GM08714 (cell line): ENCODE data around the gene RING1.
"Not testable (repeated sequence)": the region's sequence is repeated elsewhere in the genome, so short reads cannot be mapped to it uniquely, and the experiment has no call there.

ENCODE experiments used
- H3K4me3 ChIP-seq: fragments of 200-500 bp; sonication (Bioruptor generic); 2 replicates; pipeline ENCODE4 v1.5.1; 2014; ENCODE audit warnings: mild to moderate bottlenecking, low read length, inconsistent platforms
- ZNF274 ChIP-seq: IDR thresholded peaks from 2 replicates; pipeline ENCODE4 v1.6.1; 2012; ENCODE audit warnings: mild to moderate bottlenecking, low read depth, low read length

RING1 gene

DNA sequence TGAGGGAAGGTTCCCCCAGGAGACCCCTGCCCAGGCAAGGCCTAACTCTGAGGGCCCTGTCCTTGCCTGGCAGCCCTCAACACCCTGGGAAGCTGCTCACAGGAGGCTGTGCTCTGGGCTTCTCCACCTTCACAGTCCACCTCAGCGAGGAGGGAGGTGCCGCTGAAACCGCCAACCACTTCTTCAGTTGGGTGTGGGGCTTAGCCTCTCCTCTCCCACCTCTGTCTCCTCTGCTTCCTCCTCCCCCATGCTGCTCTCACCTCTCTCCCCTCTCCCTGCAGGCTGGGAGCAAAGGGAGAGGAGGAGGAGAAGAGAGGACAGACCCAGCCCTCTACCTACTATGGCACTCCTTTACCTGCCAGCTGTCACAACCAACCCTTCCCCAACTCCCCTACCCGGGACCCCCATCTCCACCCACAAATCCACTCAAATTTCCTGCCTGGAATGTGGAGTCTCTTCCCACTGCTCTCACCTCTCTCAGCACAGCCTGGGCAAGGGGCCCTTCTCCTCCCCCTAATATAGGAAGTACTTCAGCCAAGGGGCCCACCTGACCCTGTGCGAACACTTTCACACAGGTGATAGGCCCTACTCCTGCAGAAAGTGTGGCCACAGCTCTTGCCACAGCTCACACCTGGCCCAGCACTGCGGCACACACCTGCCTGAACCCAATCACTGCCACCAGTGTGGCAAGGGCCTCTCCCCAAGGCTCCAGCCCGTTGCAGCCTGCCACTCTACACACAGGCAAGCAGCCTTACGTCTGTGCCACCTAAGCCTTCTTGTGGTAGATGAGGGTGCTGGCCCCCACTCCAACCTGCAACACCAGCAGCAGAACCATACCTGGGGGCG is 7.2 kb downstream of the RING1 start:
- H3K4me3 ChIP-seq = no peak overlapping the region
- TF ChIP-seq ZNF274 = no peak

DNA sequence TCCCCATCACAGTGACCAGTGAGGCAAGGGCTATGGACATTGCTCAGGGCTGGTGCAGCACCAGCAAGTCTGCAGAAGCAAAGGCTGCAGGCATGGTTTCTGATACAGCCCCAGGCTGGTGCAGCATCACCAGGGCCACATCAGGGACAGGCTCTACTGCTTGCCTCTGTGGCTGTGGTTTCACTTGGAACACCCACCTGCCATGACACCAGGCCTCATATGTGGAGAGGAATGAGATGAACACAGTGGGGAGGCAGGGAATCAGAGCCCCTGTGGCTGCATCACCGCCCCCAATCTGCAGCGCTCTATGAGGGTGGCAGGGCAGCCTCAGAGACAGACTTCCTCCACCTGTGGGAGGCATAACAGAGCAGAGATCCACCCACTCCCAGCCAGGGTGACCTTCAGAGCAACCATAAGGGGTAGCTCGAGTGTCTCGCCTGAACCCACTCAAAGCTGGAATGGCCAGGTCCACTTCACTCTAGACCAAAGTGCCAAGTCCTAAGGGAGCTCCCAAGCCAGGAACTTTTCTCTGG is 7.9 kb downstream of the RING1 start:
- H3K4me3 ChIP-seq = no peak overlapping the region
- no peak for TF ChIP-seq ZNF274

DNA sequence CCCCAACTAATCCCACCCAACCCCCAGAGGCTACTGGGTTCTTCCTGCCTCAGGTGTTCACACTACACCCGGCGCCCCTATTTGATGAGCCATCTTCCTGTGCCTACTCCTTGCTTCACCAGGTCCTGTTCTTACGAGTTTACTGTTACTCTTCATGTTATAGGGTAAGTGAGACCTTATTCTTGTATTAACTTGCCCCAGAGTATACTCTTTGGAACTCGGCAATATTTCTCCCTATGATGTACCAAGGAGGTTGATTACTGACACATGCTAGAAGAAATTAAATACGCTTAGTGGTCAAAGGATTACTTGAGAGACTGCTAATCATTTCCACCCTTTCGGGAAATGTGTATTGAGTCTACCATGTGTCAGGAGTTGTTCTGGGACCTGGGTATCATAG is 8.9 kb downstream of the RING1 start:
- H3K4me3 ChIP-seq = no peak overlapping the region
- TF ChIP-seq ZNF274 = no peak

DNA sequence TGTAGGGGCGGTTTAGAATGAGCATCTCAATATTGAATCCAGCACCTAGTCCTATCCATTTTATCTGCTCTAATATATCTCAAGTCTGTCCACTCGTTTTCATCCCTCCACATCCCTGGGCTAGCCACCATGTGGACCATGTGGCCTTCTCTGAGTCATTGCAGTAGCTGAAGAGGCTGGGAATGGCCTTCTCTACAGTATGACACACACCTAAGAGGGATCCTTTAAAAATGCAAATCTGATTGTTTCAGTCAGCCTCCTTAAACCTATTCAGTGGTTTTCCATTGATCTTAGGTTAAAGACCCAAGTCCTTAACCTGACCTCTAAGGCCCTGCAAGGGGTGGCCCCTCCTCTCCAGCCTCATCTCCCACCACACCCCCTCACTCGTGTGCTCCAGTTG is 9.4 kb downstream of the RING1 start:
- no peak for TF ChIP-seq ZNF274
- no peak overlapping the region for H3K4me3 ChIP-seq

DNA sequence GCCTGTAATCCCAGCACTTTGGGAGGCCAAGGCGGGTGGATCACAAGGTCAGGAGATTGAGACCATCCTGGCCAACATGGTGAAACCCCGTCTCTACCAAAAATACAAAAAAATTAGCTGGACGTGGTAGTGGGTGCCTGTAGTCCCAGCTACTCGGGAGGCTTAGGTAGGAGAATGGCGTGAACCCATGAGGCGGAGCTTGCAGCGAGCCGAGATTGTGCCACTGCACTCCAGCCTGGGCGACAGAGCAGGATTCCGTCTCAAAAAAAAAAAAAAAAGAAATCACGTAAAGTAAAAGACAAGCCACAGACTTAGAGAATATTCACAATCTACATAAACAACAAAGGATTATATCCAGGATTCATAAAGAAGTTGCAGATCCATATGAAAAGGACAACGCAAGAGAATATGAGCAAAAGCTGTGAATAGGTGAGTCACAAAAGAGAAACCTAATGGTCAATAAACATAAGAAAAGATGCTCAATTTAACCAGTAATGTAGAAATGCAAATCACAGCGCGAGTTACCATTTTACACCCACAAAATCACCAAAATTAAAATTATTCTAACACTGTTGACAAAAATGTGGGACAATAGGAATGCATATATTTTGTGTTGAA is 18.3 kb downstream of the RING1 start:
- not testable (repeated sequence) for H3K4me3 ChIP-seq

DNA sequence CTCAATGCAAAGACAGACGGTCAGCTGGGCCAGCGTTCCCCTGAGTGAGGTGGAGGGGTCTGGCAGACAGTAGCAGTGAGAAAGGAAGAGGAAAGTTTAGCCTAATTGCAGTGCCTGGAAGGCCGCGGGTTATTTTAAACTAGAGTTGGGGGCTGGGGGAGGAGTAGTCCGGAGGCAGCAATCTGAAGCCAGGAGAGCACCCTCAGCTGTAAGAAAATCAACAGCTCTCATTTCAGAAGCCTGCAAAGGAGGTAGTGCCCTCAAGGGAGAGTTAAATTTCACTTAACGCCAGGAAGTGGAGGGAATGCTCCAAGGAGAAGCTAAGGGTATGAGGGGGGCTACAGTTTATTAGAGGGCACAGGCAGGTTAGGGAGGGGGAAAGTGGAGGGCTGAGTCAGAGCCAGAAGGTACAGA is 26.9 kb downstream of the RING1 start:
- H3K4me3 ChIP-seq = no peak overlapping the region
- no peak for TF ChIP-seq ZNF274

DNA sequence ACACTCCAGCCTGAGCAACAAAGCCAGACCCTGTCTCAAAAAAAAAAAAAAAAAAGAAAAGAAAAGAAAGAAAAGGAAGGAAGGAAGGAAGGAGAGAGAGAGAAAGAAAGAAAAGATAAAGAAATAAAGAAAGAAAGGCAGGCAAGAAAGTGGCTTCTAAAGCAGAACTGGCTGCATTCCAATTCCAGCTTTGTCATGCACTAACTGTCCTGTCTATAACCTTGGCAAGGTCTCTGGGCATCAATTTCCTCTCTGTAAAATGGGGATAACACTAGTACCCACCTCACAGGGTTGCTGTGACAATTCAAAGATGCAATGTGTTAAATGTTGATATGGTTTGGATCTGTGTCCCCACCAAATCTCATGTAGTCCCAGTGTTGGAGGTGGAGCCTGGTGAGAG is 28.0 kb downstream of the RING1 start:
- no peak overlapping the region for H3K4me3 ChIP-seq
- no peak for TF ChIP-seq ZNF274

DNA sequence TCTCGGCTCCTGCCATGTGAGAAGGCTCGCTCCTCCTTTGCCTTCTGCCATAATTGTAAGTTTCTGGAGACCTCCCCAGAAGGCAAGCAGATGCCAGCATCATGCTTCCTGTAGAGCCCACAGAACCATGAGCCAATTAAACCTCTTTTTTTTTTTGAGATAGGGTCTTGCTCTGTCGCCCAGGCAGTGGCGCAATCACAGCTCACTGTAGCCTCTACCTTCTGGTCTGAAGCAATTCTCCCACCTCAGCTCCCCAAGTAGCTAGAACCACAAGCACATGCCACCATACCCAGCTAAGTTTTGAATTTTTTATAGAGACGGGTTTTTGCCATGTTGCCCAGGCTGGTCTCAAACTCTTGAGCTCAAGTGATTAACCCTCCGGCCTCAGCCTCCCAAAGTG is 28.6 kb downstream of the RING1 start:
- H3K4me3 ChIP-seq = no peak overlapping the region
- TF ChIP-seq ZNF274 = no peak

DNA sequence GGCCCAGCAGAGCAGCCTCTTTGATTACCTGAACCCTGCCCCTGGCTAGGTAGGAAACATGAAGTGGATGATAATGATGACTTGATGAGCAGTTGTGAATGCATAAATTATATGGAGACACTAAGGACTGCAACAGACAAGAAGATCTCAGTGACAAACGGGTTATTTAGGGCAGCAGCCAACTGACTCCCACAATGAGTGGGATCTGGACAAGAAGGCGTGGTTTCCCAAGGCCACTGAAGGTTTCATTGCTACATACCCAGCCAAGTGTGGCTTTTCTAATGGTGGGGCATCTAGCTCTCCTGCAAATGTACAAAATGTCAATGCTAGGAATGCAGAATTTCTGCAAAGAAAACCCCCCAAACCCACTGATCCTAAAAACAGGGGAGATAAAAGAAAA is 29.4 kb downstream of the RING1 start:
- no peak overlapping the region for H3K4me3 ChIP-seq

DNA sequence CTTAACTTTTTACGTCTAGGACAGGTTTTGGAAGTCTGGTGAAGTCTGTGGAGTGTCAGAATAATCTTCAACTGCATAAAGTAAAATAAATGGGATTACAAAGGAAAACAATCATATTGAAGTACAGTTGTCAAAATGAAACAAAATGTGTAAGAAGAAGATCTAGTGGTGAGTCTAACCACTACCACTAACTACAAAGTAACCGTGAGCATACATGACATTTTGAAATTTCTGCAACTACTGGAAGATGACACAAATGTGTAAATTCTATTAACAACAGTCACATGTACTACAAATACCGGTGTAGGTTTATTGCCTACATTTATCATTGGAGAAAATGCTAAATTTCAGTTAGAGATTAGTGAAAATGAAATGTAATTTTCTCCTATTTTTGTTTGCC is 33.7 kb downstream of the RING1 start:
- no peak overlapping the region for H3K4me3 ChIP-seq
- no peak for TF ChIP-seq ZNF274

More for the DNA sequence above, 29.4 kb downstream of the RING1 start:
- TF ChIP-seq ZNF274 = no peak

DNA sequence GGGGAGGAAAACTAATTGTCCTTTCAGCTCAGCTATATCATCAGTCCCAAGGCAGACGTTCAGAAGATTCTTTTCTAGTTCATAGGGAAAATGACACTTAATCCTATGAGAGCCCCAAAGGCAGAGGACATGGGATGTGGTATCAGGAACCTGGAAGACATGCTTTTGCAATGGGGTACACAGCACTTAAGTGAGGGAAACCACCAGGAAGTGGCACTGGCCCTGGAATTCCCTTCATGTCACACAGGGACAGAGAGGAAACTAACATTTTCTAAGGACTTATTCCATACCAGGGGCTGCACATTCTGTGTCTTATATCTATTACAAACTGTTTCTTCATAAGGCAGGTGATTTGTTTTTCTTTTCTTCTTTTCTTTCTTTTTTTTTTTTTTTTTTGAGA is 35.2 kb downstream of the RING1 start:
- H3K4me3 ChIP-seq = no peak overlapping the region
- TF ChIP-seq ZNF274 = no peak

DNA sequence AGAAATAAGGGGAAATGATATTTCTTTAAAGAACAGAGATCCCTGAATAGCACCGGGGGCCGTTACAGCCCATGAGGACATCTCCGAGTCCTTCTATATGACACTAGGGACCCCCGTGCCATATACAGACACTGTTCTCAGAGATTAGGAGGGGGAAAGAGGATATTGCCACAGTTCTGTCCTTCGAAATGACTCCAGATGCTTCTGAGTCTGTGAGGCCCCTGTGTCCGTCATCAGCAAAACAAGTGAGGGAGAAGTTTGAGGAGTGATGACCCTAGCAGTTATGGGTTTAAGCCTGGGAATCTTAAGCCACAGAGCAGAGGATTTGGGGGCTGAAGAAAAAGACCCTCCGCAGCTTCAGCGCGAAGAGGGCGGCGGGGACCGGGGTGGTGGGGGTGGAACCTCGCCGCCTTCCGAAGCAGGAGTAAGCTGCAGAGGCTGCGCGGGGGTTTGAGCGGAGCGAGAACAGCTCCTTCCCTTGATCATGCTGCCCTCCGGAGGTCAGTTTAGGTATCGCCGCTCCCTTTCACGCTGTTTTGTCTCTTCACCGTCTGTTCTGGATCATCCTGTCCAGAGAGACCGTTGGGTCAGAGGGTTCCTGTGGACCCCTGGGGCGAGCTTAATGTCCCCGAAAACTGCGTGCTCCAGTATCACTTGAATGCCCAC is 39.8 kb downstream of the RING1 start:
- TF ChIP-seq ZNF274 = no peak
- peak overlapping the region; percentile 63 for H3K4me3 ChIP-seq

DNA sequence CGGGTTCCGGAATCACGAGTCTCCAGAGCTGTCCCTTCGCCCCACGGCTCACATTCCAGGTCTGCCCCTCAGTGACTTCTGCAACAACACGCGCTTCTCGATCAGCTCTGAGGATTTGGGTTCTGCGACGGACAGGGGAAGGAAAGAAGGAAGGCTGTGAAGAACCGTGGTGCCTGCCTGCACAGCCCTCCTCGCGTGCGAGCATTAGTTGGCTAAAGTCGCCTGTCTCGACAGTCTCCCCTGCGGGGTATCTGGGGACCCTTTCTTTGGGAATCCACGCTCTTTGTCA is 40.3 kb downstream of the RING1 start:
- peak overlapping the region; percentile 63 for H3K4me3 ChIP-seq
- no peak for TF ChIP-seq ZNF274

DNA sequence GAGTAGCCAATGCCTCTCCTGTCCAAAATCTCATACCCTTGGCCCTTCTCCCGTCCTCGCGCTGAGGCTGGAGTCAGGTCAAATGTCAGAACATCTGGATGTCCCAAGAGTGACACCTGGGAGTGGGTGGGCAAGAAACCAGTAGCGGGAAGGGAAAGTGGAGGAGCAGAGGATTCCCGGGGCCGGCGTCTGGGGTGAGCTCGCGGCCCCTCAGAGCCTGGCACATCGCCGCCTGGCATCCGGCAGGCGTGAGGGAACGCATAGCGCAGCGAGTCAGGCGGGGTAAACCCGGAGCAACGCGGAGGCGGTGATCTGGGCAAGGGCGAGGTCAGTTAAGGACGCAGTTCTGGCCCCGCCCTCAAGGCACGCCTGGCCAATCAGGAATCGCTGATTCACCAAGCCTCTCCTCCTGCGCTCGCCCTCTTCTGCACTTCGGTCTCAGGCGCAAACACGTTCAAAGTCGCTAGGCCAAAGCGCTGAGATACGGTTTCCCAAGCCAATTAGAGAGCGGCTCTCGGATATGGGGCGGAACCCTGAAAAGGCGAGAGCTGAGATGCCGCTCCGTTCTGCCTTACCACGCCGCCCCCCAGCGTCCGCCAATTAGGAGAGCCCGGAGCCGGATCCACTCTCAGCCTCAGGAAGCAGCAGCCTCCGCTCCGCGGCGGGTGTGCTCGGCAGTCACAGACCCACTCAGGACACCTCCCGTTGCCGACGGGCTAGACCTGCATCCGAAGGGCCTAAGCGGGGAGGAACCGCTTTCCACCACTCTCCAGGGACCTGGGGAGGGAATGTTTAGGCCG is 40.8 kb downstream of the RING1 start:
- TF ChIP-seq ZNF274 = no peak

More for the DNA sequence above, 40.8 kb downstream of the RING1 start:
- peak overlapping the region; percentile 81 for H3K4me3 ChIP-seq
